ENCODE measurements around the gene LTBP1.

DNA sequence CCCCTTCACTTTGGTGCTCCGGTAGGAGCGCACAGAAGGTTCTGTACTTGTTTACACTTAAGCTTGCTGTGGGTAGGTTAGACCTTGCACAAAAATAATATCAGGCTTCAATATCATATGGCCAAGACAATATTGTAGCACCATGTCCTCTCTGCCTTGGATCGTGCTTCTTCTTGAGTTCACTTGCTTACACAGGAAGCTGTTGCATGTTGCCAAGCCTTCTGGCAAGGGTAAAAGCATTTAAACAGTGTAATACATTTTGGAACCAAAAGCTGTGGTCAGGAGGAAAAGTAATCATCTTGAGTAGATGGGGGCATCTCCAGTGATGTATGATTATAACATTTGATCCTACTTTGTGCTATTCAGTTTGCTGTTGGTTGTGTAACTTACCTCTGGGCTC, 197.5 kb downstream of the LTBP1 start:
- TF ChIP-seq, protein P1, sequence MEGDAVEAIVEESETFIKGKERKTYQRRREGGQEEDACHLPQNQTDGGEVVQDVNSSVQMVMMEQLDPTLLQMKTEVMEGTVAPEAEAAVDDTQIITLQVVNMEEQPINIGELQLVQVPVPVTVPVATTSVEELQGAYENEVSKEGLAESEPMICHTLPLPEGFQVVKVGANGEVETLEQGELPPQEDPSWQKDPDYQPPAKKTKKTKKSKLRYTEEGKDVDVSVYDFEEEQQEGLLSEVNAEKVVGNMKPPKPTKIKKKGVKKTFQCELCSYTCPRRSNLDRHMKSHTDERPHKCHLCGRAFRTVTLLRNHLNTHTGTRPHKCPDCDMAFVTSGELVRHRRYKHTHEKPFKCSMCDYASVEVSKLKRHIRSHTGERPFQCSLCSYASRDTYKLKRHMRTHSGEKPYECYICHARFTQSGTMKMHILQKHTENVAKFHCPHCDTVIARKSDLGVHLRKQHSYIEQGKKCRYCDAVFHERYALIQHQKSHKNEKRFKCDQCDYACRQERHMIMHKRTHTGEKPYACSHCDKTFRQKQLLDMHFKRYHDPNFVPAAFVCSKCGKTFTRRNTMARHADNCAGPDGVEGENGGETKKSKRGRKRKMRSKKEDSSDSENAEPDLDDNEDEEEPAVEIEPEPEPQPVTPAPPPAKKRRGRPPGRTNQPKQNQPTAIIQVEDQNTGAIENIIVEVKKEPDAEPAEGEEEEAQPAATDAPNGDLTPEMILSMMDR (IDR thresholded peaks at IDR 0.05): no peak
- TF ChIP-seq POLR2A (IDR thresholded peaks at IDR 0.05): no peak

Measured in lower leg skin (tissue), 3 donors.